ENCODE results near the gene LTBR. TPM values are rescaled to one million over a fixed set of nuclear protein-coding genes. Genes with fewer than 3 reads are reported as not detected.
"Not testable (repeated sequence)": the region's sequence is repeated elsewhere in the genome, so short reads cannot be mapped to it uniquely, and the experiment has no call there.

The LTBR gene
- total RNA-seq, 4 donors from 2014 or later = 174 to 298 (median 196) TPM

DNA sequence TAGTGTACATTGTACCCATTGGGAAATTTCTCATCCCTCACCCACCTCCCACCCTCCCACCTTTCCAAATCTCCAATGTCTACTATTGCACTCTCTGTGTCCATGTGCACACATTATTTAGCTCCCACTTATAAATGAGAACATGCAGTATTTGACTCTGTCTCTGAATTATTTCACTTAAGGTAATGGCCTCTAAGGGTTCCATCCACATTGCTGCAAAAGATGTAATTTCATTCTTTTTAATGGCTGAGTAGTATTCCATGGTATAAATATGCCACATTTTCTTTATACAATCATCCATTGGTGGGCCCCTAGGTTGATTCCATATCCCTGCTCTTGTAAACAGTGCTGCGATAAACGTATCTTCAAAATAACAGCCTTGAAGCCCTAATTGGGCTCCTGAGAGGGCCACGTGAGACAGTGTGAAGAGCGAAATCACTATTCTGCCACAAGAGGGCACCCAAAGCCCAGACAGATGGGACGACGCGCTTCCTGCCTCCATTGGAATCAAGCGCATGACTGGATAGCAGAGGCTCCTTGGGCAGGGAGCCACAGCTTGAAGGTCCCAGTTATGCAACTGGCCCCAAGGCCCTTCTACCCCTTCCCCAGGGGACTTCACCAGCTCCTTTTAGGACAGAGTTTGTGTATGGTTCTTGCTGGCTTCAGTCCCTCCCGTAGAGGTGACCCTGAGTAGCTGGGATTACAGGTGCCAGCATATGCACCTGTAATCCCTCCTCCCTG lies 39.5 kb downstream of the LTBR start:
- TF ChIP-seq, protein P1, sequence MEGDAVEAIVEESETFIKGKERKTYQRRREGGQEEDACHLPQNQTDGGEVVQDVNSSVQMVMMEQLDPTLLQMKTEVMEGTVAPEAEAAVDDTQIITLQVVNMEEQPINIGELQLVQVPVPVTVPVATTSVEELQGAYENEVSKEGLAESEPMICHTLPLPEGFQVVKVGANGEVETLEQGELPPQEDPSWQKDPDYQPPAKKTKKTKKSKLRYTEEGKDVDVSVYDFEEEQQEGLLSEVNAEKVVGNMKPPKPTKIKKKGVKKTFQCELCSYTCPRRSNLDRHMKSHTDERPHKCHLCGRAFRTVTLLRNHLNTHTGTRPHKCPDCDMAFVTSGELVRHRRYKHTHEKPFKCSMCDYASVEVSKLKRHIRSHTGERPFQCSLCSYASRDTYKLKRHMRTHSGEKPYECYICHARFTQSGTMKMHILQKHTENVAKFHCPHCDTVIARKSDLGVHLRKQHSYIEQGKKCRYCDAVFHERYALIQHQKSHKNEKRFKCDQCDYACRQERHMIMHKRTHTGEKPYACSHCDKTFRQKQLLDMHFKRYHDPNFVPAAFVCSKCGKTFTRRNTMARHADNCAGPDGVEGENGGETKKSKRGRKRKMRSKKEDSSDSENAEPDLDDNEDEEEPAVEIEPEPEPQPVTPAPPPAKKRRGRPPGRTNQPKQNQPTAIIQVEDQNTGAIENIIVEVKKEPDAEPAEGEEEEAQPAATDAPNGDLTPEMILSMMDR (IDR thresholded peaks at IDR 0.05) = peak in 1 of 3 donors; percentile 56
- TF ChIP-seq POLR2A (IDR thresholded peaks at IDR 0.05) = no peak
- intact Hi-C loops (cut with DNase I; ENCODE audit: low total_unique reads) = loop anchor here (5.0 kb wide), 2 partner anchors 44 to 114 kb away; no protein-coding TSS in a partner anchor
- peak; percentile 87 to 96 for DNase-seq (ENCODE audit: low spot score in 2 of 2)
- no peak overlapping the region for H3K4me3 ChIP-seq (ENCODE audit: low read depth, poor library complexity, severe bottlenecking)
- WGBS, 2 donors = 3 to 6% methylated on average over 9 of the region's 9 CpGs

DNA sequence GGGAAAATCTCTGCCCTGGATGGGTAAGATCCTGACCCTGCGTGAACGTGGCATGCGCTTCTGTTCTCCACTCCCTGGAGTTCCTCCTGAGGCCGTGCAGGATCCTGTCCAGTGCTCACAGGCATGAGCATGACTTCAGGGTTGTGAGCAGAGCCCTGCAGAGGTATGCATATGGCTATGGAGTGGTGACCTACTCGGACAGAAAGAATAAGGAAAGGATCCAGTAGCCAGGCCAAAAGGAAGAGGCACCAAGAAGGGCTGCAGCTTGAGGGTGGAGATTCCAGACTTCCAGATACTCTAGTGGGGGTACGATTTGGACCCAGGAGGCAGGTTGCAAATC lies 40.0 kb downstream of the LTBR start:
- no peak overlapping the region for H3K4me3 ChIP-seq (ENCODE audit: low read depth, poor library complexity, severe bottlenecking)
- intact Hi-C loops (cut with DNase I; ENCODE audit: low total_unique reads) = loop anchor here (5.0 kb wide), 2 partner anchors 43 to 113 kb away; no protein-coding TSS in a partner anchor
- whole genome bisulfite sequencing, 2 donors = 38 to 39% methylated on average over 6 of the region's 6 CpGs
- DNase-seq (ENCODE audit: low spot score in 2 of 2) = no peak
- TF ChIP-seq POLR2A (IDR thresholded peaks at IDR 0.05) = no peak
- TF ChIP-seq, protein P1 (IDR thresholded peaks at IDR 0.05) = no peak

DNA sequence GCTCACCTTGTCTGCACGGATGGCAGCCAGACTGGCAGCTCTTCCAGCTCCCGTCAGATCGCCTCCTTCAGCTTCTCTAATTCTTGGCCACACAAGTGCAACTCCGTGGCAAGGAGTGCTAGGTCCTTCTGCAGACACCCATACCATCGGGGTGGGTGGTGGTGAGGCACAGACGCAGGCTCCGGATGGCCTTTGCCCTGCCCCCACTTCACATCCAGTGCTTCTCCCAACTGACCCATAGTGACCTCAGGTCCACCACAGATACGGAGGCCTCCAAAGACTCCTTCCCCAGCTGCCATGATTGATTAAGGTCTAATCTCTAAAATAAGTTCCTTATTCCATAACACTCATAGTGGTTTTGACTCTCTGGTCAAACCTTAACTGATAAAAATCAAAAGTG lies 40.9 kb downstream of the LTBR start:
- H3K4me3 ChIP-seq (ENCODE audit: low read depth, poor library complexity, severe bottlenecking) = no peak overlapping the region
- no peak for DNase-seq (ENCODE audit: low spot score in 2 of 2)
- intact Hi-C loops (cut with DNase I; ENCODE audit: low total_unique reads) = loop anchor here (5.0 kb wide), 2 partner anchors 42 to 112 kb away; no protein-coding TSS in a partner anchor
- TF ChIP-seq, protein P1 (IDR thresholded peaks at IDR 0.05) = no peak
- TF ChIP-seq POLR2A (IDR thresholded peaks at IDR 0.05) = no peak
- WGBS, 2 donors = 81 to 92% methylated on average over 8 of the region's 8 CpGs

GRCh38 chr12:6425590-6426531 lies 41.9 kb downstream of the LTBR start:
- no peak for TF ChIP-seq POLR2A (IDR thresholded peaks at IDR 0.05)
- TF ChIP-seq, protein P1 (IDR thresholded peaks at IDR 0.05) = no peak
- WGBS, 2 donors = 79 to 80% methylated on average over 23 of the region's 23 CpGs
- intact Hi-C loops (cut with DNase I; ENCODE audit: low total_unique reads) = no loop called here
- DNase-seq (ENCODE audit: low spot score in 2 of 2) = peak in 1 of 2 donors; percentile 82
- H3K4me3 ChIP-seq (ENCODE audit: low read depth, poor library complexity, severe bottlenecking) = no peak overlapping the region

GRCh38 chr12:6426882-6427671 lies 43.1 kb downstream of the LTBR start:
- 75 to 81% methylated on average over 14 of the region's 14 CpGs for WGBS, 2 donors
- TF ChIP-seq POLR2A (IDR thresholded peaks at IDR 0.05) = no peak
- TF ChIP-seq, protein P1 (IDR thresholded peaks at IDR 0.05) = no peak
- intact Hi-C loops (cut with DNase I; ENCODE audit: low total_unique reads) = no loop called here
- no peak overlapping the region for H3K4me3 ChIP-seq (ENCODE audit: low read depth, poor library complexity, severe bottlenecking)
- peak in 1 of 2 donors; percentile 78 for DNase-seq (ENCODE audit: low spot score in 2 of 2)

GRCh38 chr12:6427796-6428195 lies 43.8 kb downstream of the LTBR start:
- 96 to 97% methylated on average over 10 of the region's 10 CpGs for WGBS, 2 donors
- H3K4me3 ChIP-seq (ENCODE audit: low read depth, poor library complexity, severe bottlenecking); intact Hi-C loops (cut with DNase I; ENCODE audit: low total_unique reads): not testable (repeated sequence)
- peak in 1 of 2 donors; percentile 15 for DNase-seq (ENCODE audit: low spot score in 2 of 2)
